GM12874 (cell line): Measurements from ENCODE around the gene KAT2A.

Source experiments
- TF ChIP-seq, protein P1 (sequence below): IDR thresholded peaks from 2 replicates; pipeline ENCODE4 v1.5.1; 2011; ENCODE audit warnings: low read depth, mild to moderate bottlenecking, control low read depth, low read length, moderate library complexity; ENCODE audit not compliant: insufficient read depth

Gene KAT2A

DNA sequence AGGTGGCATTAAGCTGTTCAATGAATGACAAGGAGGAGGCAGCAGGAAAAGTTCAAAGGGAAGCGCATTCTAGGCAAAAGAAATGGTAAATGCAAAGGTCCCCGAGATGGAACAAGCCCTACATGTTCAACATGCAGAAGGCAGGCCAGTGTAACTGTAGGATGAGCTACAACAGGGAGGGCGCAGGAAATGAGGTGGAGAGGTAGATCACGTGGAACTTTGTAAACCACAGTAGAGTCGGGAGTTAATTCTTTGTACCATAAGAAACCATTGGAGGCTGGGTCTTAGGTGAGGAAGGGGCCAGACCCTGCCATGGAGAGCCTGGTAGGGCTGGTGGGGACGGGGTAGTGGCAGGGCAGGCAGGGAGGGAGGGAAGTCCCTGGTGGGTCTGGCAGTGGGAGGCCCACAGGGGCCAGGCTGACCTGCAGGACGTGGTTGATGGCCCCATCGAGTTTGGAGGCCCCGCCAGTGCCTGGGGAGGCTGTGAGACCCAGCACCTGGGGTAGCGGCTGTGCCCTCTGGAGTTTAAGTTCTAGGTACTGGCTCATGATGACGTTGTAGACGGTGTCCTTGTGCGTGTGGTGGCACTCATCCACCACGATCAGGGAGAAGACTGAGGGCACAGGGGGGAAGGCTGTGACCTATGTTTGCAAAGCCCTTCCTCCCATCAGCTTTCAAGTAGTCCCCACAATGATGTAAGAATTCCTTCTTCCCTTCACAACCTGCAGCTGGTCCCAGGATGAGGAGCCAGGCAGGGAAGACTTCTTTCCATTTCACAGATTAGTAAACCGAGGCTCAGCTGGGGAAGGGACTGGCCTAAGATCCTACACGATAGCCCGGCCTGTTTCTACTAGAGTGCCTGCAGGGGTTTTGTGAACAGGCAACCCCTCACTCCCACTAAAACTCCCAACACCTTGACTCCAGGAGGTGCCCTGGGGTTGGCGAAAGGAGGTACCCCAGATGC lies 10.6 kb downstream of the KAT2A start:
- TF ChIP-seq, protein P1, sequence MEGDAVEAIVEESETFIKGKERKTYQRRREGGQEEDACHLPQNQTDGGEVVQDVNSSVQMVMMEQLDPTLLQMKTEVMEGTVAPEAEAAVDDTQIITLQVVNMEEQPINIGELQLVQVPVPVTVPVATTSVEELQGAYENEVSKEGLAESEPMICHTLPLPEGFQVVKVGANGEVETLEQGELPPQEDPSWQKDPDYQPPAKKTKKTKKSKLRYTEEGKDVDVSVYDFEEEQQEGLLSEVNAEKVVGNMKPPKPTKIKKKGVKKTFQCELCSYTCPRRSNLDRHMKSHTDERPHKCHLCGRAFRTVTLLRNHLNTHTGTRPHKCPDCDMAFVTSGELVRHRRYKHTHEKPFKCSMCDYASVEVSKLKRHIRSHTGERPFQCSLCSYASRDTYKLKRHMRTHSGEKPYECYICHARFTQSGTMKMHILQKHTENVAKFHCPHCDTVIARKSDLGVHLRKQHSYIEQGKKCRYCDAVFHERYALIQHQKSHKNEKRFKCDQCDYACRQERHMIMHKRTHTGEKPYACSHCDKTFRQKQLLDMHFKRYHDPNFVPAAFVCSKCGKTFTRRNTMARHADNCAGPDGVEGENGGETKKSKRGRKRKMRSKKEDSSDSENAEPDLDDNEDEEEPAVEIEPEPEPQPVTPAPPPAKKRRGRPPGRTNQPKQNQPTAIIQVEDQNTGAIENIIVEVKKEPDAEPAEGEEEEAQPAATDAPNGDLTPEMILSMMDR: no peak

DNA sequence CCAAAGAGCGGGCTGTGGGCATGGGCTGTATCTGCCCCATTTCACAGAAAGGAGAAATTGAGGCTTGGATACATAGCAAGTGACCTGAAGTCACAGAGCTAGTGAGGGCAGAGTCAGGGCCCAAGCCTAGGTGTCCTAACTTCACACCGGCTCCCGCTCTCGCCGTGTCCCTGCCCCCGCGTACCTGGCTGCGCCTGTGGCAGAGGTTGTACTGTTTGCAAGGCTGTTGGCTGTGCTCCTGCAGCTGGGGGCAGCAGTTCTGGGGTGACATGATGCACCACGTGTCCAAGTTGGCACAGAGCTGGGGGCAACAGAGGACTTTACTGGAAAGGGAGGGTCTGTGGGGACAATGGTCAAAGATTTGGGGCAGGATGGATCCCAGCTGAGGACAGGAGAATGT lies 12.1 kb downstream of the KAT2A start:
- TF ChIP-seq, protein P1: no peak

DNA sequence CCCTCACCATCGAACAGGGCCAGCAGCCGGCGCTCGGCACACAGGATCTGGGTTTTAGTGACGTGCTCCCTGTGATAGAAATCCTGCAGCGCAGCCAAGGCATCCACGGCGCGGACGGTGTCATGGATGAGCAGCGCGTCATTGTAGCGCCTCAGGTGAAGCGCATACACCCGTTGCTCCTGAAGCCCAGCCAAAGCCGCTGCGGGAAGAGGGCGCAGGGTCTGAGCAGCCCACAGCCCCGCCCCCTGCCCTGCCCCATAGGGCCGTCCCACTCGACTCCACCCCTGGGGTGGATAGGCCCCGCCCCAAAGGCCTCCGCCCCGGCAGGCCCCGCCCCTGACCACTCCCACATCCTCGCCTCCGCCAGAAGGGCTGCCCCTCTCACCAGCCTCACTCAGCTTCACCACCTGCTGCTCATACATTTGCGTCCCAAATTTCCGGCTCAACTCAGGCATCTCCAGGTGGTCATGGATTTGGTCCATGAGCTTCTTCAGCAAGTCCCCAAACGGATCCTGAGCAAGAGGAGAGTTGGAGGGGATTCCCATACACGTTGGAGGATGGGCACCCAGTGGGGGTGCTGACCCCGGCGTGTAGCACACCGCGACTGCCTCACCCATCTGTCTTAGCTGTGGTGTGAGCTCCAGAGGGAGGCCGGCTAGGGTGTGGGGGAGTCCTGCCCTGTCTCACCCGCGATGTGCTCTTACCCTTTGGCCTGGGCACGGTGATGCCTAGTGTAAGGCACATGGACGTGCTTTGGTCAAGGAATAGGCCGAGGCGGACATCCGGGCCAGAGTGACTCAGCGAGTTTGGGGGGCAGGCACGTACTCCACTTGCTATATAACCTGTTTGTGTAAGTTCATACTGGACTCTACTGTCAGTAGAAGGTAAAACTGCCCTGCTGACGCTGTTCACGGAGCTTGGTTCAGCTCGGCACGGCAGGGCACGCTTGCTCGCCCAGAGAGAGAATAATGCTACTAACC lies 13.3 kb downstream of the KAT2A start:
- TF ChIP-seq, protein P1: no peak

- TF ChIP-seq, protein P1: no peak
Observed at GRCh38 chr17:42107124-42107523, 14.0 kb downstream of the KAT2A start.

DNA sequence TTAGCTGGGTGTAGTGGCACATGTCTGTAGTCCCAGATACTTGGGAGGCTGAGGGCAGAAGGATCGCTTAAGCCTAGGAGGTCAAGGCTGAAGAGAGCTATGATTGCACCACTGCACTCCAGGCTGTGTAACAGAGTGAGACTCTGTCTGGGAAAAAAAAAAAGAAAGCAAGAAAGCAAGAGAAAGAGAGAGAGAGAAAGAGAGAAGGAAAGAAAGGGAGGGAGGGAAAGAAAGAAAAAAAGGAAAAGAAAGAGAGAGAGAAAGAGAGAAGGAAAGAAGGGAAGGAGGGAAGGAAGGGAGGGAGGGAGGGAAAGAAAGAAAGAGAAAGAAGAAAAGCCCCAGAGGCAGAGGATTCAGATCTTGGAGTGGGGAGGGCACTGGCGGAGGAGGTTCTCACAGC lies 15.2 kb downstream of the KAT2A start:
- TF ChIP-seq, protein P1: no peak

GRCh38 chr17:42104264-42104663 lies 16.9 kb downstream of the KAT2A start:
- TF ChIP-seq, protein P1: no peak
